Pulmonary artery endothelial cell (primary cell): ENCODE results near the gene GABRR2. TPM values are rescaled to one million over a fixed set of nuclear protein-coding genes. Genes with fewer than 3 reads are reported as not detected.
"Not testable (repeated sequence)": the region's sequence is repeated elsewhere in the genome, so short reads cannot be mapped to it uniquely, and the experiment has no call there.

Experiments used
- DNase-seq: peaks from one replicate; pipeline ENCODE4 v3.0.0-alpha.2; 2011; ENCODE audit warnings: low read depth, low spot score
- total RNA-seq: library from RNA; depleted of rRNA; stranded (reverse); fragments of >200 nt; gene quantifications from 2 replicates; pipeline ENCODE4 v1.2.3, GENCODE V29; 2014

Gene GABRR2
- total RNA-seq, 1 donor from 2014 or later = 0.40 TPM

GRCh38 chr6:89295116-89295515 is 20.0 kb downstream of the GABRR2 start:
- DNase-seq = not testable (repeated sequence)

- no peak for DNase-seq
These were observed 23.8 kb downstream of the GABRR2 start for GRCh38 chr6:89291256-89291819.

GRCh38 chr6:89290401-89291155 is 24.5 kb downstream of the GABRR2 start:
- DNase-seq = no peak

GRCh38 chr6:89289710-89290109 is 25.4 kb downstream of the GABRR2 start:
- no peak for DNase-seq

- no peak for DNase-seq
These were observed 27.6 kb downstream of the GABRR2 start for GRCh38 chr6:89287351-89288028.

- DNase-seq = no peak
These were observed 28.6 kb downstream of the GABRR2 start for GRCh38 chr6:89286516-89286915.

- no peak for DNase-seq
These were observed 29.9 kb downstream of the GABRR2 start for GRCh38 chr6:89284963-89285735.

- DNase-seq = no peak
These were observed 31.0 kb downstream of the GABRR2 start for GRCh38 chr6:89284081-89284480.

GRCh38 chr6:89282749-89283148 is 32.4 kb downstream of the GABRR2 start:
- no peak for DNase-seq

GRCh38 chr6:89281779-89282246 is 33.3 kb downstream of the GABRR2 start:
- DNase-seq = no peak

- DNase-seq = no peak
These were observed 36.1 kb downstream of the GABRR2 start for GRCh38 chr6:89278956-89279355.

GRCh38 chr6:89275900-89276299 is 39.2 kb downstream of the GABRR2 start:
- no peak for DNase-seq

GRCh38 chr6:89273816-89274215 is 41.3 kb downstream of the GABRR2 start:
- no peak for DNase-seq

GRCh38 chr6:89272596-89272995 is 42.5 kb downstream of the GABRR2 start:
- DNase-seq = no peak

GRCh38 chr6:89270951-89271721 is 44.0 kb downstream of the GABRR2 start:
- no peak for DNase-seq

- DNase-seq = no peak
These were observed 45.1 kb downstream of the GABRR2 start for GRCh38 chr6:89269981-89270380.

- DNase-seq = no peak
These were observed 45.8 kb downstream of the GABRR2 start for GRCh38 chr6:89269252-89269651.

- no peak for DNase-seq
These were observed 46.3 kb downstream of the GABRR2 start for GRCh38 chr6:89268776-89269175.

GRCh38 chr6:89267918-89268317 is 47.2 kb downstream of the GABRR2 start:
- DNase-seq = no peak

GRCh38 chr6:89264296-89264695 is 50.8 kb downstream of the GABRR2 start:
- DNase-seq = no peak

GRCh38 chr6:89260832-89261231 is 54.3 kb downstream of the GABRR2 start:
- DNase-seq = no peak
